ENCODE measurements around the gene LRCH2.

LRCH2 gene

GRCh38 chrX:115233497-115234455 lies at the start of gene LRCH2:
Gene LRCH2 (minus strand): TSS chrX:115234096. CDS start chrX:115234041, 55 bp downstream.
- Mint-ChIP-seq H3K27me3 (ENCODE audit: low read depth) (peaks cover 19% of the 10 kb centered on the region), H3K4me1 (ENCODE audit: low read depth) (no peaks in the 10 kb centered on the region), H3K27ac (no peak within 1 kb of the TSS), H3K36me3 (ENCODE audit: low read depth) (no peaks in the 10 kb centered on the region), H3K9me3 (no peaks in the 10 kb centered on the region), H3K4me3 (no peak within 1 kb of the TSS)
- no peak for DNase-seq (ENCODE audit: low spot score)

DNA sequence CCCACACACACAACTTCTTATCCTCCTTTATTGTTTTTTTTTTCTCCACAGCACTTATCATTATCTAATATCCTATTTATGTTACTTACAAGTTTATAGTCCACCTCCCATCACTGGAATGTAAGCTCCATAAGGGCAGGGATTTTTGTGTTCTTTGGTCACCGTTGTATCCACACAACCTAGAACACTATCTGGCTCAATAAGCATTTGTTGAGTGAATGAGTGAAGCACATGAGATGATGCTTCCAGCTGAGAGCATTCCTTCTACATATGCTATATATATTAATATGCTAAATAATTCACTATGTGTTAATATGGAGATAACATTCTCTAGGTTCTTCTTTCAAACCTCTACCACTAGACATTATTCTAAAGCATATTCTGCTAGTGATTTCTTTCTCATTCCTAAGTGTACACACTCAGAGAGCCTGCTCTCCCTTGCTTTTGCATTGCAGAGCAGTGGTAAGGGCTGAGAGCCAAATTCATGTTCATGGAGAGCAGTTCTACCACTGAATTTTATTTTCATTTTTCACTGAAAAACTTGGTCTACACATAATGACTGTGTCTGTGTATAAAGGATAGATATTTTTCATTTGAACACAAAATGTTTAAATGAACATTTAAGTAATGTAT lies 35.3 kb upstream of the LRCH2 start:
- Mint-ChIP-seq H3K27ac (no peak overlapping the region), H3K4me3 (no peak overlapping the region), H3K4me1 (ENCODE audit: low read depth) (no peaks in the 10 kb centered on the region), H3K9me3 (no peaks in the 10 kb centered on the region), H3K36me3 (ENCODE audit: low read depth) (no peaks in the 10 kb centered on the region), H3K27me3 (ENCODE audit: low read depth) (no peaks in the 10 kb centered on the region)
- DNase-seq (ENCODE audit: low spot score), result no peak

DNA sequence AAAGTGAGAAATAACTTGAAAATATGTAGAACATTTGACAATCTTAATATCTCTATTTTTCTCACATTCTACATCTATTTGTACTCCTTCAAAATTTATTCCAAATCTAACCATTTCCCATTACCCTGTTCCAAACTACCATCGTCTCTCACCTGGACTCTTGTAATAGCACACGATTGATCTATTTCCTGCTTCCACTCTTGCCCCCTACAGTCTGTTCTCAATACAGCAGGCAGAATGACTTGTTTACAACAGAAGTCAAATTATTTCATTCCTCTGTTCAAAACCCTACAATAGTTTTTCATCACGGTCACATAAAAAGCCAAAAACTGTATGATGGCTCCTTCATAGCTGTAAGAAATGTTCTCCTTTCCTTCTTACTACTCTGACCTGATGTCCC lies 34.5 kb upstream of the LRCH2 start:
- DNase-seq (ENCODE audit: low spot score), result no peak
- H3K4me1 Mint-ChIP-seq (ENCODE audit: low read depth), result no peaks in the 10 kb centered on the region
- H3K4me3 Mint-ChIP-seq, result no peak overlapping the region
- no peaks in the 10 kb centered on the region for H3K9me3 Mint-ChIP-seq
- no peaks in the 10 kb centered on the region for H3K36me3 Mint-ChIP-seq (ENCODE audit: low read depth)
- H3K27me3 Mint-ChIP-seq (ENCODE audit: low read depth), result no peaks in the 10 kb centered on the region
- H3K27ac Mint-ChIP-seq, result no peak overlapping the region

- no peak overlapping the region for H3K27ac Mint-ChIP-seq
- no peaks in the 10 kb centered on the region for H3K9me3 Mint-ChIP-seq
- no peak overlapping the region for H3K4me3 Mint-ChIP-seq
- no peaks in the 10 kb centered on the region for H3K36me3 Mint-ChIP-seq (ENCODE audit: low read depth)
- no peaks in the 10 kb centered on the region for H3K27me3 Mint-ChIP-seq (ENCODE audit: low read depth)
- H3K4me1 Mint-ChIP-seq (ENCODE audit: low read depth), result no peaks in the 10 kb centered on the region
- DNase-seq (ENCODE audit: low spot score), result no peak
Observed at GRCh38 chrX:115266300-115266699, 32.4 kb upstream of the LRCH2 start.

DNA sequence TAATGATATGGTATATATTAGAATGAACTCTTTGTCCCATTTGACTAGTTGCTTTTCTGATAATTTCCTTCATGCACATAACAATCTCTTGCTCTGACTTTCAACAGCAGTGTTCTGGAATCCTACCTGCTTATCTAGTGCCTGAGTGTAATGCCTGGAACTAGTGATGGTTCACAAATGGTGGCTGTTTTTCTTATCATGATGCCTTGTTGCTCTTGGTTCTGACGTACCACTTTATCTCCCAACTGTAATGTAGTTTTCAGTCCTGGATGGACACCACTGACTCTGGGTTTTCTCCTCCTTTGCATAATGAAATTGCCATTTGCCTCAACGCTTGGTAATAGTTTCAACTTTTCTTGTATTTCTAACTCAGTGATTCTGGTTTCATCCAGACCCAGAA lies 30.1 kb upstream of the LRCH2 start:
- Mint-ChIP-seq H3K36me3 (ENCODE audit: low read depth) (no peaks in the 10 kb centered on the region), H3K4me1 (ENCODE audit: low read depth) (no peaks in the 10 kb centered on the region), H3K27me3 (ENCODE audit: low read depth) (no peaks in the 10 kb centered on the region), H3K27ac (no peak overlapping the region), H3K9me3 (no peaks in the 10 kb centered on the region), H3K4me3 (no peak overlapping the region)
- DNase-seq (ENCODE audit: low spot score), result no peak

- Mint-ChIP-seq H3K27me3 (ENCODE audit: low read depth) (no peaks in the 10 kb centered on the region), H3K4me3 (no peak overlapping the region), H3K9me3 (no peaks in the 10 kb centered on the region), H3K36me3 (ENCODE audit: low read depth) (no peaks in the 10 kb centered on the region), H3K4me1 (ENCODE audit: low read depth) (no peaks in the 10 kb centered on the region), H3K27ac (no peak overlapping the region)
- DNase-seq (ENCODE audit: low spot score), result no peak
Observed at GRCh38 chrX:115261148-115261547, 27.3 kb upstream of the LRCH2 start.

DNA sequence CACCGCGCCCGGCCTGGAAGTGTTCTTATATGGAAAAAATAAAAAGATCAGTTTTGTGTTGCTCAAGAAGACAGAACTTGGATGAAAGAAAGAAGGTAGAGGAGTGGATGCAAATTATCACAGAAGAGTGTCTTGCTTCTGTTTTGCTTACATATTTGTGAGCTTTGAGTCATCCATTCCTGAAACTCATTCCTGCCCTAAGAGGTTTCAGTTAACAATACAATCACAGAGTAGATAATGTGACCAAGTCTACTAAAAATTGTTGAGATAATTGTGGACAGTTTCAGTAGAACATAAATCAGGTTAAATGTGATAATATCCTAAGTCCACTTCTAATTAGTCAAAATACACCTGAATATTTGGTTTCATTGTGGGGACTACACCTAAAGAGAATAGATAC lies 26.4 kb upstream of the LRCH2 start:
- Mint-ChIP-seq H3K4me1 (ENCODE audit: low read depth) (no peaks in the 10 kb centered on the region), H3K27ac (no peak overlapping the region), H3K36me3 (ENCODE audit: low read depth) (no peaks in the 10 kb centered on the region), H3K27me3 (ENCODE audit: low read depth) (no peaks in the 10 kb centered on the region), H3K4me3 (no peak overlapping the region), H3K9me3 (no peaks in the 10 kb centered on the region)
- no peak for DNase-seq (ENCODE audit: low spot score)

GRCh38 chrX:115259238-115259875 lies 25.5 kb upstream of the LRCH2 start:
- Mint-ChIP-seq H3K4me3 (no peak overlapping the region), H3K27me3 (ENCODE audit: low read depth) (no peaks in the 10 kb centered on the region), H3K9me3 (no peaks in the 10 kb centered on the region), H3K4me1 (ENCODE audit: low read depth) (no peaks in the 10 kb centered on the region), H3K27ac (no peak overlapping the region), H3K36me3 (ENCODE audit: low read depth) (no peaks in the 10 kb centered on the region)
- no peak for DNase-seq (ENCODE audit: low spot score)

DNA sequence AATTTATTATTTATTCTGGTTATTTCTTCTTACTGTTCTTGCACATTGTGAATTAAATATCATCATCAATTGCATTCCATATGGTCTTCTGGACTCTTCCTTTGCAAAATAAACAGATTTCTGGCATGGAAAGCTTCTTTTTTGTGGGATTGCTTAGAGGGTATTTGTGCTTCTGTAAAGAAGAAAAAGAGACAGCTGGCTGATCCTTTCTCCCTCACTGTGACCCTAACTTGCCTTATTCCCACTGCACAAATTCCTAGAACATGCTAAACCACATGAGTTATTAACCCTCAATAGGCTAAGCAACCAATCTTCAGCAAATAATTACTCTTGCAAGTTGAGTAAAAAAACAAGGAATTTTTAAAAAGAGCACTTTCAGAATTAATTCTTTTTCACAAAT lies 23.8 kb upstream of the LRCH2 start:
- no peaks in the 10 kb centered on the region for H3K9me3 Mint-ChIP-seq
- no peak overlapping the region for H3K27ac Mint-ChIP-seq
- no peak for DNase-seq (ENCODE audit: low spot score)
- no peaks in the 10 kb centered on the region for H3K36me3 Mint-ChIP-seq (ENCODE audit: low read depth)
- no peak overlapping the region for H3K4me3 Mint-ChIP-seq
- H3K4me1 Mint-ChIP-seq (ENCODE audit: low read depth), result no peaks in the 10 kb centered on the region
- H3K27me3 Mint-ChIP-seq (ENCODE audit: low read depth), result no peaks in the 10 kb centered on the region

DNA sequence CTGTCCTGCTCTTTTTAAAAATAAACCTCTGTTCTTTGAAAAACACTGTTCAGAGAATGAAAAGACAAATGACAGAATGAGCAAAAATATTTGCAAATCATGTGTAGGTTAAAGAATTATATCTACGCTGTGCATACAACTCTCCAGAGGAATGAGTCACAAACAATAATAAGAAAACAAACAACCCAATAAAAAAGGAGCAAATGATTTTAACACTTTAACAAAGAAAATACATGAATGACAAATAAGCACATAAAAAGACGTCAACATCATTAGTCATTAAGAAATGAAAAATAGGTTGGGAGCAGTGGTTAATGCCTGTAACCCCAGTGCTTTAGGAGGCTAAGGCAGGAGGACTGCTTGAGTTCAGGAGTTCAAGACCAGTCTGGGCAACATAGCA lies 21.1 kb upstream of the LRCH2 start:
- no peak for DNase-seq (ENCODE audit: low spot score)
- Mint-ChIP-seq H3K36me3 (ENCODE audit: low read depth) (no peaks in the 10 kb centered on the region), H3K27ac (no peak overlapping the region), H3K27me3 (ENCODE audit: low read depth) (no peaks in the 10 kb centered on the region), H3K9me3 (no peaks in the 10 kb centered on the region), H3K4me3 (no peak overlapping the region), H3K4me1 (ENCODE audit: low read depth) (no peaks in the 10 kb centered on the region)

DNA sequence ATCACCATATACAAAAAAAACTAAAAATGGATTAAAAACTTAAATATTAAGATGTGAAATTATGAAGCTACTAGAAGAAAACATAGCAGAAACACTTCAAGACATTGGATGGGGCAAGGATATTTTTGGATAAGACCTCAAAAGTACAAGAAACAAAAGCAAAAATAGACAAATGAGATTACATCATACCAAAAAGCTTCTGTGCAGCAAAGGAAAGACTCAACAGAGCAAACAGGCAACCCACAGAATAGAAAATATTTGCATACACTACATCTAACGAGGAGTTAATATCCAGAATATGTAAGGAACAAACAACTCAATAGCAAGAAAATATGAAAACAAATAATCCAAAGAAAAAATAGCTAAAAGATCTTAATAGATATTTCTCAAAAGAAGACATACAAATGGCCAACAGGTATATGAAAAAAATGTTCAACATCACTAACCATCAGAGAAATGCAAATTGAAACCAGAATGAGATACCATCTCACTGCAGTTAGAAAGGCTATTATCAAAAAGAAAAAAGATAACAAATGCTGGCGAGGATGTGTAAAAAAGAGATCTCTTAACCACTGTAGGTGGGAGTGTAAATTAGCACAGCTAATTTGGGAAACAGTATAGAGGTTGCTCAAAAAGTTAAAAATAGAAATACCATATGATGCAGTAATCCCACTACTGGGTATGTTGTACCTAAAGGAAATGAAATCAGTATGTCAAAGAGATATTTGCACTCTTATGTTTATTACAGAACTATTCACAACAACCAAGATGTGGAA lies 17.8 kb upstream of the LRCH2 start:
- no peaks in the 10 kb centered on the region for H3K36me3 Mint-ChIP-seq (ENCODE audit: low read depth)
- no peak for DNase-seq (ENCODE audit: low spot score)
- no peaks in the 10 kb centered on the region for H3K9me3 Mint-ChIP-seq
- H3K4me3 Mint-ChIP-seq, result no peak overlapping the region
- H3K27ac Mint-ChIP-seq, result no peak overlapping the region
- H3K27me3 Mint-ChIP-seq (ENCODE audit: low read depth), result no peaks in the 10 kb centered on the region
- no peaks in the 10 kb centered on the region for H3K4me1 Mint-ChIP-seq (ENCODE audit: low read depth)

- Mint-ChIP-seq H3K27me3 (ENCODE audit: low read depth) (peaks cover 16% of the 10 kb centered on the region), H3K4me1 (ENCODE audit: low read depth) (no peaks in the 10 kb centered on the region), H3K9me3 (no peaks in the 10 kb centered on the region), H3K36me3 (ENCODE audit: low read depth) (no peaks in the 10 kb centered on the region), H3K4me3 (no peak overlapping the region), H3K27ac (no peak overlapping the region)
- DNase-seq (ENCODE audit: low spot score), result no peak
Observed at GRCh38 chrX:115237056-115237455, 3.2 kb upstream of the LRCH2 start.

GRCh38 chrX:115236560-115236959 lies 2.7 kb upstream of the LRCH2 start:
- H3K4me1 Mint-ChIP-seq (ENCODE audit: low read depth), result no peaks in the 10 kb centered on the region
- no peak for DNase-seq (ENCODE audit: low spot score)
- no peak overlapping the region for H3K27ac Mint-ChIP-seq
- no peaks in the 10 kb centered on the region for H3K9me3 Mint-ChIP-seq
- H3K27me3 Mint-ChIP-seq (ENCODE audit: low read depth), result peaks cover 19% of the 10 kb centered on the region
- H3K4me3 Mint-ChIP-seq, result no peak overlapping the region
- H3K36me3 Mint-ChIP-seq (ENCODE audit: low read depth), result no peaks in the 10 kb centered on the region

DNA sequence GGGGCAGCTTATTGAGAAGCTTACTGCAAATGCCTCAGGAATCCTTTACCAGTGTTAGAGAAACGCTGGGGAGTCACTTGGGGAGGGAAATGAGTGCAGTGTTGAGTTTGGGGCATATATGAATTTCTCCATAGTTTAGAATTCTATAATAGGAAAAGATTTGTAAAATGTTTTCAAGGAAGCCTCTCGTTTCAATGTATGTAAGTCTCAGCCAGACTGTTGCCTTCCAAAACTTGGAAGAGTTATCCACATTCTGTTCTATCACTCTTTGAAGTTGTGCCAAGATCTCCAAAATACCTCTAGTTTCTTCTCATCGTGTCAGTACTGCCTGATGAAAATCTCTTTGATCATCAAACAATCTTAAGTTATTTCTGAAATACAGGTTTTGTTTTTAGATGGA lies 565 bp upstream of the LRCH2 start:
- H3K27me3 Mint-ChIP-seq (ENCODE audit: low read depth), result peaks cover 19% of the 10 kb centered on the region
- H3K36me3 Mint-ChIP-seq (ENCODE audit: low read depth), result no peaks in the 10 kb centered on the region
- no peaks in the 10 kb centered on the region for H3K4me1 Mint-ChIP-seq (ENCODE audit: low read depth)
- no peaks in the 10 kb centered on the region for H3K9me3 Mint-ChIP-seq
- no peak overlapping the region for H3K27ac Mint-ChIP-seq
- no peak overlapping the region for H3K4me3 Mint-ChIP-seq
- DNase-seq (ENCODE audit: low spot score), result no peak

All from T-helper 2 cell treated with Interferon-gamma antibody and Interleukin-4, amounts not matched to agents 5 μg/mL and 100 μg/mL, for 36 hours (primary cell).